ENCODE data around the gene FREM3.
"Not testable (repeated sequence)": the region's sequence is repeated elsewhere in the genome, so short reads cannot be mapped to it uniquely, and the experiment has no call there.

FREM3 gene

GRCh38 chr4:143693856-143694255 lies 6.6 kb downstream of the FREM3 start:
- no peaks in the 10 kb centered on the region for H3K36me3 ChIP-seq
- no peak for TF ChIP-seq CTCF (IDR thresholded peaks at IDR 0.05; ENCODE audit: low read depth, low read length)

GRCh38 chr4:143692241-143692640 lies 8.2 kb downstream of the FREM3 start:
- Histone ChIP-seq H3K27ac (no peak overlapping the region), H3K9me3 (ENCODE audit: severe bottlenecking) (peaks cover 2% of the 10 kb centered on the region), H3K4me3 (ENCODE audit: low read depth, low read length) (no peak overlapping the region), H3K27me3 (ENCODE audit: insufficient read depth, low read depth, severe bottlenecking) (no peaks in the 10 kb centered on the region), H3K36me3 (no peaks in the 10 kb centered on the region)
- no peak for DNase-seq
- TF ChIP-seq CTCF (IDR thresholded peaks at IDR 0.05; ENCODE audit: low read depth, low read length), result no peak

More at GRCh38 chr4:143693856-143694255, 6.6 kb downstream of the FREM3 start:
- Histone ChIP-seq H3K4me3 (ENCODE audit: low read depth, low read length) (no peak overlapping the region), H3K9me3 (ENCODE audit: severe bottlenecking) (peaks cover 4% of the 10 kb centered on the region), H3K27me3 (ENCODE audit: insufficient read depth, low read depth, severe bottlenecking) (no peaks in the 10 kb centered on the region), H3K27ac (no peak overlapping the region)
- DNase-seq, result no peak

- H3K27ac ChIP-seq, result no peak overlapping the region
- DNase-seq, result no peak
- no peaks in the 10 kb centered on the region for H3K27me3 ChIP-seq (ENCODE audit: insufficient read depth, low read depth, severe bottlenecking)
- H3K9me3 ChIP-seq (ENCODE audit: severe bottlenecking), result peaks cover 4% of the 10 kb centered on the region
- H3K4me3 ChIP-seq (ENCODE audit: low read depth, low read length), result no peak overlapping the region
- no peaks in the 10 kb centered on the region for H3K36me3 ChIP-seq
- no peak for TF ChIP-seq CTCF (IDR thresholded peaks at IDR 0.05; ENCODE audit: low read depth, low read length)
Observed at GRCh38 chr4:143679434-143679833, 21.0 kb downstream of the FREM3 start.

- H3K27me3 ChIP-seq (ENCODE audit: insufficient read depth, low read depth, severe bottlenecking); H3K36me3 ChIP-seq; H3K4me3 ChIP-seq (ENCODE audit: low read depth, low read length); H3K27ac ChIP-seq; DNase-seq: not testable (repeated sequence)
- H3K9me3 ChIP-seq (ENCODE audit: severe bottlenecking), result peaks cover 10% of the 10 kb centered on the region
Observed at GRCh38 chr4:143673629-143674028, 26.8 kb downstream of the FREM3 start.

- Histone ChIP-seq H3K9me3 (ENCODE audit: severe bottlenecking) (peaks cover 7% of the 10 kb centered on the region), H3K36me3 (no peaks in the 10 kb centered on the region), H3K27me3 (ENCODE audit: insufficient read depth, low read depth, severe bottlenecking) (no peaks in the 10 kb centered on the region), H3K4me3 (ENCODE audit: low read depth, low read length) (no peak overlapping the region), H3K27ac (no peak overlapping the region)
- no peak for TF ChIP-seq CTCF (IDR thresholded peaks at IDR 0.05; ENCODE audit: low read depth, low read length)
- no peak for DNase-seq
Observed at GRCh38 chr4:143668930-143669552, 31.4 kb downstream of the FREM3 start.

GRCh38 chr4:143667461-143667860 lies 33.0 kb downstream of the FREM3 start:
- no peaks in the 10 kb centered on the region for H3K27me3 ChIP-seq (ENCODE audit: insufficient read depth, low read depth, severe bottlenecking)
- H3K36me3 ChIP-seq, result no peaks in the 10 kb centered on the region
- no peak for TF ChIP-seq CTCF (IDR thresholded peaks at IDR 0.05; ENCODE audit: low read depth, low read length)
- DNase-seq, result no peak
- H3K9me3 ChIP-seq (ENCODE audit: severe bottlenecking), result no peaks in the 10 kb centered on the region
- no peak overlapping the region for H3K4me3 ChIP-seq (ENCODE audit: low read depth, low read length)
- H3K27ac ChIP-seq, result no peak overlapping the region
